GM19455 (cell line): Measurements from ENCODE around the gene NEK6.

Source experiments
- ATAC-seq: cut with Tn5 transposase; IDR thresholded peaks from one replicate; pipeline ENCODE4 v1.9.1; 2021; ENCODE audit not compliant: unreplicated experiment

Gene NEK6

GRCh38 chr9:124260769-124261603 is 3.2 kb downstream of the NEK6 start:
- ATAC-seq, result no peak

GRCh38 chr9:124261736-124262648 is 4.2 kb downstream of the NEK6 start:
- no peak for ATAC-seq

- ATAC-seq, result no peak
These were observed 4.9 kb downstream of the NEK6 start for GRCh38 chr9:124262649-124262972.

GRCh38 chr9:124263213-124263612 is 5.5 kb downstream of the NEK6 start:
- ATAC-seq, result no peak

GRCh38 chr9:124263800-124264426 is 6.2 kb downstream of the NEK6 start:
- ATAC-seq, result no peak

GRCh38 chr9:124264823-124265233 is 7.1 kb downstream of the NEK6 start:
- ATAC-seq, result peak; percentile 52

GRCh38 chr9:124265551-124265950 is 7.8 kb downstream of the NEK6 start:
- ATAC-seq, result no peak

- ATAC-seq, result no peak
These were observed 8.5 kb downstream of the NEK6 start for GRCh38 chr9:124266139-124266825.

- no peak for ATAC-seq
These were observed 9.1 kb downstream of the NEK6 start for GRCh38 chr9:124266826-124267201.

- no peak for ATAC-seq
These were observed 9.6 kb downstream of the NEK6 start for GRCh38 chr9:124267271-124267807.

GRCh38 chr9:124268248-124268647 is 10.5 kb downstream of the NEK6 start:
- ATAC-seq, result no peak

- ATAC-seq, result no peak
These were observed 10.9 kb downstream of the NEK6 start for GRCh38 chr9:124268661-124269060.

GRCh38 chr9:124269556-124269955 is 11.8 kb downstream of the NEK6 start:
- ATAC-seq, result no peak

GRCh38 chr9:124270504-124271335 is 13.0 kb downstream of the NEK6 start:
- no peak for ATAC-seq

- no peak for ATAC-seq
These were observed 13.9 kb downstream of the NEK6 start for GRCh38 chr9:124271660-124272059.

- no peak for ATAC-seq
These were observed 14.4 kb downstream of the NEK6 start for GRCh38 chr9:124272118-124272517.

GRCh38 chr9:124272979-124273378 is 15.2 kb downstream of the NEK6 start:
- no peak for ATAC-seq

- ATAC-seq, result no peak
These were observed 15.8 kb downstream of the NEK6 start for GRCh38 chr9:124273427-124274160.

GRCh38 chr9:124274226-124274625 is 16.5 kb downstream of the NEK6 start:
- ATAC-seq, result no peak
